SU-DHL-6 (cell line): Measurements from ENCODE around the gene TMEM117.
"Not testable (repeated sequence)": the region's sequence is repeated elsewhere in the genome, so short reads cannot be mapped to it uniquely, and the experiment has no call there.

Source experiments
- EZH2phosphoT487 ChIP-seq: fragments of 200-600 bp; sonication (generic), shearing (Covaris generic); conservative IDR thresholded peaks from 2 replicates; pipeline ENCODE4 v1.6.1; 2018; ENCODE audit warnings: mild to moderate bottlenecking, antibody characterized with exemption, low read length, moderate library complexity, mixed read lengths
- TF ChIP-seq, protein P1 (sequence below): fragments of 200-600 bp; sonication (generic); IDR thresholded peaks from one replicate; pipeline ENCODE4 v1.5.1; 2017; ENCODE audit warnings: antibody characterized with exemption, mild to moderate bottlenecking, low read length, moderate library complexity; ENCODE audit not compliant: insufficient read depth, poor library complexity, severe bottlenecking

DNA sequence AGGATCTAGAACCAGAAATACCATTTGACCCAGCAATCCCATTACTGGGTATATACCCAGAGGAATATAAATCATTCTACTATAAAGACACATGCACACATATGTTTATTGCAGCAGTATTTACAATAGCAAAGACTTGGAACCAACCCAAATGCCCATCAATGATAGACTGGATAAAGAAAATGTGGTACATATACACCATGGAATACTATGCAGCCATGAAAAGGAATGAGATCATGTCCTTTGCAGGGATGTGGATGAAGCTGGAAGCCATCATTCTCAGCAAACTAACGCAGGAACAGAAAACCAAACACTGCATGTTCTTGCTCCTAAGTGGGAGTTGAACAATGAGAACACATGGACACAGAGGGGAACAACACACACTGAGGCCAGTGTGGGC lies 414.6 kb downstream of the TMEM117 start:
- TF ChIP-seq, protein P1, sequence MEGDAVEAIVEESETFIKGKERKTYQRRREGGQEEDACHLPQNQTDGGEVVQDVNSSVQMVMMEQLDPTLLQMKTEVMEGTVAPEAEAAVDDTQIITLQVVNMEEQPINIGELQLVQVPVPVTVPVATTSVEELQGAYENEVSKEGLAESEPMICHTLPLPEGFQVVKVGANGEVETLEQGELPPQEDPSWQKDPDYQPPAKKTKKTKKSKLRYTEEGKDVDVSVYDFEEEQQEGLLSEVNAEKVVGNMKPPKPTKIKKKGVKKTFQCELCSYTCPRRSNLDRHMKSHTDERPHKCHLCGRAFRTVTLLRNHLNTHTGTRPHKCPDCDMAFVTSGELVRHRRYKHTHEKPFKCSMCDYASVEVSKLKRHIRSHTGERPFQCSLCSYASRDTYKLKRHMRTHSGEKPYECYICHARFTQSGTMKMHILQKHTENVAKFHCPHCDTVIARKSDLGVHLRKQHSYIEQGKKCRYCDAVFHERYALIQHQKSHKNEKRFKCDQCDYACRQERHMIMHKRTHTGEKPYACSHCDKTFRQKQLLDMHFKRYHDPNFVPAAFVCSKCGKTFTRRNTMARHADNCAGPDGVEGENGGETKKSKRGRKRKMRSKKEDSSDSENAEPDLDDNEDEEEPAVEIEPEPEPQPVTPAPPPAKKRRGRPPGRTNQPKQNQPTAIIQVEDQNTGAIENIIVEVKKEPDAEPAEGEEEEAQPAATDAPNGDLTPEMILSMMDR, result not testable (repeated sequence)
- TF ChIP-seq EZH2phosphoT487, result not testable (repeated sequence)
